Stimulated activated naive CD8-positive, alpha-beta T cell treated with anti-CD3 and anti-CD28 coated beads, Interleukin-15, Interleukin-2, amounts not matched to agents 100 ng/mL and 50 ng/mL, for 24 hours (primary cell): ENCODE measurements around the gene FBN2.

Experiments
- H3K27ac Mint-ChIP-seq: one replicate; pipeline ENCODE4 v1.8.0; 2021; ENCODE audit warnings: mild to moderate bottlenecking, mixed read lengths
- H3K27me3 Mint-ChIP-seq: one replicate; pipeline ENCODE4 v1.8.0; 2021; ENCODE audit warnings: mixed read lengths
- H3K36me3 Mint-ChIP-seq: one replicate; pipeline ENCODE4 v1.8.0; 2021; ENCODE audit warnings: low read depth, mixed read lengths
- H3K4me1 Mint-ChIP-seq: one replicate; pipeline ENCODE4 v1.8.0; 2021; ENCODE audit warnings: low read depth, mixed read lengths
- H3K4me3 Mint-ChIP-seq: one replicate; pipeline ENCODE4 v1.8.0; 2021; ENCODE audit warnings: mild to moderate bottlenecking, mixed read lengths
- H3K9me3 Mint-ChIP-seq: one replicate; pipeline ENCODE4 v1.8.0; 2021; ENCODE audit warnings: mixed read lengths

The FBN2 gene

DNA sequence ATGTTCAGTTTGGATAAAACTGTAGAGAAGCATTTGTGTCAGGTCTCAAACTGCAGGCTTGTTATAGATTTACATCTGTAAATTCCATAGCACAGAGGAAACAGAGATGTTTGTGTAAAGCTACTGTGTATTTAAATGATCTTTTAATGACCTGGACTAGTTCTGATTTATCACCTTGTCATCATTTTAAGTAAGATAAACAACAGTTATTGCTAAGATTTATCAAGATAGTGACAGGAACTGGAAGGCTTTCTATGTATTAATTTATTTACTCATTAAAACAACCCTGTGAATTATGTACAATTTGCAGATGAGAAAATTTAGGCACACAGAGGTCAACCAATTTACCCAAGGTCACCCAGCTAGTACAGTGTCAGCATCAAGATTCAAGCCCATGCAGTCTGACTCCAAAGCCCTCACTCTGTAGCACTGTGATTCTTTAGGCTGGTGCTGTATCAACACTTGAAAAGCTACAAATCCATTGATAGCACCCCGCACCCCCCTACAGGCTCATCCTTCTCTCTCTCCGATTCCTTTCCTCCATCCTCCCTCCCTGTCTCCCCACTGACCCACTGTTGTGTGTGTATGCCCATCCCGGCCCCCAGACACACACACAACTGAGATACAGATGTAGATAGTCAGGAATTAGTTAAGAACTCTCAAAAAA lies 184.5 kb downstream of the FBN2 start:
- Mint-ChIP-seq H3K36me3 (no peaks in the 10 kb centered on the region), H3K4me1 (no peaks in the 10 kb centered on the region), H3K4me3 (no peak overlapping the region), H3K27ac (no peak overlapping the region), H3K9me3 (no peaks in the 10 kb centered on the region), H3K27me3 (no peaks in the 10 kb centered on the region)

- Mint-ChIP-seq H3K36me3 (no peaks in the 10 kb centered on the region), H3K27me3 (no peaks in the 10 kb centered on the region), H3K4me3 (no peak overlapping the region), H3K4me1 (no peaks in the 10 kb centered on the region), H3K27ac (no peak overlapping the region), H3K9me3 (no peaks in the 10 kb centered on the region)
These were observed 187.3 kb downstream of the FBN2 start for GRCh38 chr5:128350705-128351104.

- Mint-ChIP-seq H3K4me1 (no peaks in the 10 kb centered on the region), H3K36me3 (no peaks in the 10 kb centered on the region), H3K27ac (no peak overlapping the region), H3K27me3 (no peaks in the 10 kb centered on the region), H3K4me3 (no peak overlapping the region), H3K9me3 (no peaks in the 10 kb centered on the region)
These were observed 188.8 kb downstream of the FBN2 start for GRCh38 chr5:128349044-128349858.

GRCh38 chr5:128346038-128346437 lies 192.0 kb downstream of the FBN2 start:
- Mint-ChIP-seq H3K9me3 (no peaks in the 10 kb centered on the region), H3K4me3 (no peak overlapping the region), H3K27ac (no peak overlapping the region), H3K27me3 (no peaks in the 10 kb centered on the region), H3K4me1 (no peaks in the 10 kb centered on the region), H3K36me3 (no peaks in the 10 kb centered on the region)

DNA sequence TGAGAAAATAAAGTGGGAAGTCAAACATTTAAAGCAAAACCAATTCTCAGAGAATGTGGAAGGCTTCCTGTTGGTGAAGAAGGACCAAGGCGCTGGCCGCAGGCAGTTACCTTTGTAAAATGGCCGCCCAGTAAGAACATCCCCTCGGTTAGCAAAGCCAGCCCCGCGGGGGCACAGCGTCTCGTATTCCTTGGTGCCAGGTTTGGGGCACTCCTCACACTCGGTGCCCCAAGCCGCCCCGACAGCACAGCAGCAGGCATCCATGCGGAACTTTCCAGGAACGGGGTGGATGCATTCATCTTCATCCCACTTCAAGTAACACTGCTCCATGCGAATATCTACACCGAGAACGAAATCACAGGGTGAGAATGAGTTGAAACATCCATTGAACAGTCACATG lies 192.8 kb downstream of the FBN2 start:
- H3K27me3 Mint-ChIP-seq = no peaks in the 10 kb centered on the region
- no peaks in the 10 kb centered on the region for H3K9me3 Mint-ChIP-seq
- H3K36me3 Mint-ChIP-seq = no peaks in the 10 kb centered on the region
- H3K4me3 Mint-ChIP-seq = no peak overlapping the region
- H3K27ac Mint-ChIP-seq = no peak overlapping the region
- H3K4me1 Mint-ChIP-seq = no peaks in the 10 kb centered on the region

GRCh38 chr5:128343168-128343567 lies 194.9 kb downstream of the FBN2 start:
- Mint-ChIP-seq H3K27me3 (no peaks in the 10 kb centered on the region), H3K27ac (no peak overlapping the region), H3K4me1 (no peaks in the 10 kb centered on the region), H3K4me3 (no peak overlapping the region), H3K36me3 (no peaks in the 10 kb centered on the region), H3K9me3 (no peaks in the 10 kb centered on the region)

DNA sequence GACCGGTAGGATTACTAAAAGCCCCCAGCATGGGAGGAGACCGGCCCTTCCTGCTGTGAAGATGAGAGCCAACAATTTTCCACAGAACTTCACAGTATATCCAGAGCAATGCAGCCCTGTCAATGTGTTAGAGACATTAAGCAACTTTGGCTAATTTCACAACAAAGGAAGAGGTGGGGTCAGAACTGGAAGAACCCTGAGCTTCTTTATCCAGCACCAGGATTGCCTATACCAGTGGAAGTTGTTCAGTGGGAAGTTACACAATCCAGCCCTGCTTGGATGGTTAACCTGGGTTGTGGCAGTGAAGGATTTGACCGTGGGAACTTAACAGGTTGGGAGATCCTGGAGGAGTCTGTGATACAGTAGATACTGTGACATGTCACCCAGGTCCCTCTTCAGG lies 197.0 kb downstream of the FBN2 start:
- no peak overlapping the region for H3K4me3 Mint-ChIP-seq
- no peaks in the 10 kb centered on the region for H3K4me1 Mint-ChIP-seq
- no peaks in the 10 kb centered on the region for H3K36me3 Mint-ChIP-seq
- no peaks in the 10 kb centered on the region for H3K9me3 Mint-ChIP-seq
- no peaks in the 10 kb centered on the region for H3K27me3 Mint-ChIP-seq
- H3K27ac Mint-ChIP-seq = no peak overlapping the region

DNA sequence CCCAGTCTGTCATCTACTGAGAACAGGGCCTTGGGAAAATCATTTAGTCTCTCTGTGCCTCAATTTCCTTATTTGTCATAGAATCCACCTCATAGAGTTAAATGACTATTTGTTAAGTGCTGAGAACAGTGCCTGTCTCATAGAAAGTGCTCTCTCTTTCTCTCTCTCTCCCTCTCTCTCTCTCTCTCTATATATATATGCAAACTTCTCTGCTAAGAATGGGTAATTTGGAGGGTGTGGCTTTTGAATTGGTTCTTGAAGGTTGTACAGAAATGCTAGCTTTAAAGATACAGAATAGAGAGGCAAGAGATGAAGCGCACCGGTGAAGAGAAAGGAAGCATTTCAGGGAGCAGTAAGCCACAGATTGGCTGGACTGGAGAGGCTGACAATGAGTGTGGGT lies 197.4 kb downstream of the FBN2 start:
- H3K36me3 Mint-ChIP-seq = no peaks in the 10 kb centered on the region
- no peak overlapping the region for H3K27ac Mint-ChIP-seq
- no peak overlapping the region for H3K4me3 Mint-ChIP-seq
- no peaks in the 10 kb centered on the region for H3K4me1 Mint-ChIP-seq
- no peaks in the 10 kb centered on the region for H3K9me3 Mint-ChIP-seq
- no peaks in the 10 kb centered on the region for H3K27me3 Mint-ChIP-seq

- H3K36me3 Mint-ChIP-seq = no peaks in the 10 kb centered on the region
- H3K27ac Mint-ChIP-seq = no peak overlapping the region
These were observed 198.5 kb downstream of the FBN2 start for GRCh38 chr5:128339585-128339984.

GRCh38 chr5:128338649-128339048 lies 199.4 kb downstream of the FBN2 start:
- H3K4me1 Mint-ChIP-seq = no peaks in the 10 kb centered on the region
- no peaks in the 10 kb centered on the region for H3K36me3 Mint-ChIP-seq
- H3K4me3 Mint-ChIP-seq = no peak overlapping the region
- H3K27ac Mint-ChIP-seq = no peak overlapping the region
- H3K9me3 Mint-ChIP-seq = no peaks in the 10 kb centered on the region
- H3K27me3 Mint-ChIP-seq = no peaks in the 10 kb centered on the region

More at GRCh38 chr5:128339585-128339984, 198.5 kb downstream of the FBN2 start:
- H3K9me3 Mint-ChIP-seq = no peaks in the 10 kb centered on the region
- H3K4me3 Mint-ChIP-seq = no peak overlapping the region
- no peaks in the 10 kb centered on the region for H3K4me1 Mint-ChIP-seq
- no peaks in the 10 kb centered on the region for H3K27me3 Mint-ChIP-seq

GRCh38 chr5:128335339-128335738 lies 202.7 kb downstream of the FBN2 start:
- H3K9me3 Mint-ChIP-seq = no peaks in the 10 kb centered on the region
- no peak overlapping the region for H3K4me3 Mint-ChIP-seq
- no peaks in the 10 kb centered on the region for H3K4me1 Mint-ChIP-seq
- no peaks in the 10 kb centered on the region for H3K27me3 Mint-ChIP-seq
- no peak overlapping the region for H3K27ac Mint-ChIP-seq
- H3K36me3 Mint-ChIP-seq = no peaks in the 10 kb centered on the region

GRCh38 chr5:128334010-128334716 lies 203.9 kb downstream of the FBN2 start:
- no peak overlapping the region for H3K4me3 Mint-ChIP-seq
- H3K36me3 Mint-ChIP-seq = no peaks in the 10 kb centered on the region
- H3K27me3 Mint-ChIP-seq = no peaks in the 10 kb centered on the region
- H3K27ac Mint-ChIP-seq = no peak overlapping the region
- H3K9me3 Mint-ChIP-seq = no peaks in the 10 kb centered on the region
- no peaks in the 10 kb centered on the region for H3K4me1 Mint-ChIP-seq

DNA sequence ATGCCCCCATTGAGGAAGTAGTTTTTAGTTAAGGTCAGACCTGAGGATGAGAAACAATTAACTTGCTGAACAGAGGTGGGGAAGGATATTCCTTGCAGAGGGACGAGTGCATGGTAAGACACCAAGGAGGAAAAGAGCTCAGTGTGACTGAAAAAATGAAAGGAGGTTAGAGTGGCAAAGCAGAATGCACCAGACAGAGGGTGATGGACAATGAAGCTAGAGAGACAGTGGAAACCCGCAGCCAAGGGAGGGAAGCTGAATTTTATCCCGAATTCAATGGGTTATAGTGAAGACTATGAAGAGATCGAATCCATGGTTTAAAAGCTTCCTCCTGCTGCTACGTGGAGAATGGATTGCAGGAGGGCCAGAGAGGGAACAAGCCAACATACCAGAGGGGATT lies 206.8 kb downstream of the FBN2 start:
- no peaks in the 10 kb centered on the region for H3K9me3 Mint-ChIP-seq

GRCh38 chr5:128329386-128329939 lies 208.6 kb downstream of the FBN2 start:
- Mint-ChIP-seq H3K4me3 (no peak overlapping the region), H3K27ac (no peak overlapping the region), H3K36me3 (no peaks in the 10 kb centered on the region), H3K4me1 (no peaks in the 10 kb centered on the region), H3K27me3 (peaks cover 4% of the 10 kb centered on the region), H3K9me3 (peaks cover 8% of the 10 kb centered on the region)

More for the DNA sequence above, 206.8 kb downstream of the FBN2 start:
- Mint-ChIP-seq H3K36me3 (no peaks in the 10 kb centered on the region), H3K4me1 (no peaks in the 10 kb centered on the region), H3K4me3 (no peak overlapping the region), H3K27ac (no peak overlapping the region), H3K27me3 (peaks cover 4% of the 10 kb centered on the region)

DNA sequence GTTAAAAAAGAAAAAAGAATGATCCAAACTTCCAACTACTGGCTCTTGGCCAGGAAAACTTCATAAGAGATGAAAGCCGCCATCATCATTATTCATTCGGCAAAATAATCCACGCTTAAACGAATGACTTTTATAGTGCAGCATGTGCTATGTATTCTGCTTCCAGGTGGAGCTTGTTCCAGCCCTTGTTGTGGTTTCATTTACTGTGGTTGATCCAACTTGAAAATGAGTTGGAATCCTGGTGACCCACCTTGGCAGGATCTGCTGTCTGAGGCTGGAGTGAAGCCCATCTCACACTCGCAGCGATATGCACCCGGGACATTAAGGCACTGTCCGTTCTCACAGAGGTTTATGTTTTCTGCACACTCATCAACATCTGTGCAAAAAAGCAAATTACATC lies 209.6 kb downstream of the FBN2 start:
- H3K27me3 Mint-ChIP-seq = peaks cover 4% of the 10 kb centered on the region
- peaks cover 8% of the 10 kb centered on the region for H3K9me3 Mint-ChIP-seq
- no peaks in the 10 kb centered on the region for H3K36me3 Mint-ChIP-seq
- no peak overlapping the region for H3K4me3 Mint-ChIP-seq
- no peaks in the 10 kb centered on the region for H3K4me1 Mint-ChIP-seq
- H3K27ac Mint-ChIP-seq = no peak overlapping the region
